CD8-positive, alpha-beta memory T cell (primary cell): ENCODE data around the gene PEX7. TPM values are rescaled to one million over a fixed set of nuclear protein-coding genes. Genes with fewer than 3 reads are reported as not detected.
"Not testable (repeated sequence)": the region's sequence is repeated elsewhere in the genome, so short reads cannot be mapped to it uniquely, and the experiment has no call there.

Experiments used
- CTCF ChIA-PET: fragments of 350-600 bp; sonication (Branson Sonifier 250); formaldehyde crosslinking; loops from one replicate; lab custom pipeline; 2021; ENCODE audit warnings: antibody characterized with exemption; lab: Charles Lee
- POLR2A ChIA-PET: fragments of 350-600 bp; sonication (Branson Sonifier 250); formaldehyde crosslinking; loops from one replicate; lab custom pipeline; 2021; ENCODE audit warnings: antibody characterized with exemption; lab: Charles Lee
- DNase-seq, 5 donors: peaks; one replicate each; pipeline versions ENCODE4 v3.0.0 to v3.0.0-alpha.2; 2020 to 2022; ENCODE audit warnings: mixed read lengths in 1 of 5
- H3K27ac ChIP-seq: one replicate; pipeline ENCODE4 v1.7.0; 2013; ENCODE audit warnings: low read depth, mild to moderate bottlenecking, low read length, moderate library complexity
- H3K27me3 ChIP-seq: 2 replicates; pipeline ENCODE4 v1.7.0; 2013; ENCODE audit warnings: low read length, mild to moderate bottlenecking; ENCODE audit not compliant: insufficient read depth, poor library complexity, severe bottlenecking
- H3K36me3 ChIP-seq: 2 replicates; pipeline ENCODE4 v1.7.0; 2013; ENCODE audit warnings: mild to moderate bottlenecking, low read length, moderate library complexity; ENCODE audit not compliant: insufficient read depth
- H3K4me1 ChIP-seq: 2 replicates; pipeline ENCODE4 v1.7.0; 2013; ENCODE audit warnings: mild to moderate bottlenecking, low read length, moderate library complexity; ENCODE audit not compliant: insufficient read depth
- H3K4me3 ChIP-seq: 2 replicates; pipeline ENCODE4 v1.7.0; 2013; ENCODE audit warnings: mild to moderate bottlenecking, low read length
- H3K9me3 ChIP-seq: 2 replicates; pipeline ENCODE4 v1.7.0; 2013; ENCODE audit warnings: mild to moderate bottlenecking, low read length
- H3K27ac Mint-ChIP-seq, 8 donors: one replicate each; pipeline ENCODE4 v1.8.0; 2020 to 2021; ENCODE audit warnings: mixed read lengths in 8 of 8, mild to moderate bottlenecking in 6 of 8, inconsistent platforms in 3 of 8, moderate library complexity in 3 of 8
- H3K27me3 Mint-ChIP-seq, 2 donors: one replicate each; pipeline ENCODE4 v1.8.0; 2020 to 2021; ENCODE audit warnings: mixed read lengths in 2 of 2, mild to moderate bottlenecking in 1 of 2, moderate library complexity in 1 of 2
- H3K36me3 Mint-ChIP-seq, 3 donors: one replicate each; pipeline ENCODE4 v1.8.0; 2020 to 2021; ENCODE audit warnings: mixed read lengths in 3 of 3, inconsistent platforms in 1 of 3, mild to moderate bottlenecking in 1 of 3
- H3K4me1 Mint-ChIP-seq, 3 donors: one replicate each; pipeline ENCODE4 v1.8.0; 2020 to 2021; ENCODE audit warnings: mixed read lengths in 3 of 3, inconsistent platforms in 1 of 3, mild to moderate bottlenecking in 1 of 3
- H3K4me3 Mint-ChIP-seq, 7 donors: one replicate each; pipeline ENCODE4 v1.8.0; 2020 to 2021; ENCODE audit warnings: mixed read lengths in 7 of 7, mild to moderate bottlenecking in 6 of 7, moderate library complexity in 4 of 7, inconsistent platforms in 2 of 7
- H3K9me3 Mint-ChIP-seq, 5 donors: one replicate each; pipeline ENCODE4 v1.8.0; 2020 to 2022; ENCODE audit warnings: mixed read lengths in 5 of 5, mild to moderate bottlenecking in 3 of 5, moderate library complexity in 2 of 5, inconsistent platforms in 1 of 5
- polyA plus RNA-seq: library from polyadenylated mRNA; unstranded; fragments of 300-500 nt; fragmentation: Illumina TruSeq; gene quantifications from one replicate; pipeline ENCODE4 v1.2.3, GENCODE V29; 2021
- total RNA-seq, 2 experiments: library from RNA; stranded (reverse); gene quantifications; one replicate each; pipeline ENCODE4 v1.2.3, GENCODE V29; 2021

The PEX7 gene
- total and polyA plus RNA-seq, 3 experiments from 2014 or later, result 4.8 to 5.5 (median 4.9) TPM

DNA sequence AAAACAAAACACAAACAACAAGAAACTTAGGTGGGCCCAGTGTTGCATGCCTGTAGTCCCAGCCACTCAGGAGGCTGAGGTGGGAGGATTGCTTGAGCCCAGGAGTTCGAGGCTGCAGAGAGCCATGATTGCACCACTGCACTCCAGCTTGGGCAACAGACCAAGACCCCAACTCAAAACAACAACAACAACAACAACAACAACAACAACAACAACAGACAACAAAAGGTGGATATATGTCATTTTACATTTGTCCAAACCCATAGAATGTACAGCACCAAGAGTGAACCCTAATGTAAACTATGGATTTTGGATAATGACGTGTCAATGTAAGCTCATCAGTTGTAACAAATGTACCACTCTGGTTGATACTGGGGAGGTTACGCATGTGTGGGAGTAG lies 127.6 kb downstream of the PEX7 start:
- H3K4me3 Mint-ChIP-seq, CTCF ChIA-PET, H3K27me3 ChIP-seq, H3K36me3 ChIP-seq, H3K9me3 Mint-ChIP-seq, H3K27ac ChIP-seq, H3K9me3 ChIP-seq, H3K4me3 ChIP-seq, DNase-seq, H3K4me1 ChIP-seq, H3K4me1 Mint-ChIP-seq, H3K27ac Mint-ChIP-seq, POLR2A ChIA-PET: not testable (repeated sequence)
- Mint-ChIP-seq H3K36me3 (peaks cover 0 to 16% (median 4%) of the 10 kb centered on the region in 3 donors), H3K27me3 (peaks cover 7 to 26% of the 10 kb centered on the region in 2 donors)

DNA sequence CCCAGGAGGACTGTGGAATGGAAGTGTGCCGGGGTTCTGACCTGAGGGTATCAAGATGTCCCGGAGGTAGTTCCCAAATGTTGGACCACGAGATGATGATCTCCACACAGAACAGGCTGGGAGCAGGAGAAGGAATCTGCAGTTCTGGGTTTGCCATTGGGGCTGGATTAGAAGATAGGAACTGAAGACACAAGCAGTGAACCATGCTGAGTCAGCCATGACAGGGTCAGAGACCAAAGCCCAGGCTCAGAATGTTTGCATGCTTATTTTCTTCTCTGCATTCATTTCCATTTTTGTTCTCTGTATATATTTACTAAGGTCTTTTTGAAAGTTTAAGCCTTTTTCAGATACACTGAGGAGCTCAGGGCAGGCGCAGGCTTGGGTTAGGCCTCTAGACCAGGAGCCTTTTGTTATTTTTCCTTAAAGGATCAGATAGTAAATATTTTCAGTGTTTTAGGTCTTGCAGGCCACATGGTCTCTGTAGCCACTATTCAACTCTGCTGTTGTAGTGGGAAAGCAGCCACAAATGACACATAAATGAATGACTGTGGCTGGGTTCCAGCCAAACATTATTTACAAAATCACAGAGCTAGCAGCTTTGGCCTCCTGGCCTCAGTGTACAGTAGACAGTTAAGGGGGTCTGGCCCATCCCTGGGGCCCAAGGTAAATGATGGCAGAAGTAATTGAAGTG lies 128.2 kb downstream of the PEX7 start:
- H3K27ac Mint-ChIP-seq, result no peak overlapping the region
- CTCF ChIA-PET, result no interaction called here
- H3K36me3 Mint-ChIP-seq, result peaks cover 0 to 16% (median 4%) of the 10 kb centered on the region in 3 donors
- H3K27ac ChIP-seq, result no peak overlapping the region
- POLR2A ChIA-PET, result no interaction called here
- H3K4me3 Mint-ChIP-seq, result no peak overlapping the region
- DNase-seq, result no peak
- no peaks in the 10 kb centered on the region for H3K4me1 ChIP-seq
- H3K9me3 ChIP-seq, result no peaks in the 10 kb centered on the region
- no peaks in the 10 kb centered on the region for H3K36me3 ChIP-seq
- H3K4me1 Mint-ChIP-seq, result no peaks in the 10 kb centered on the region
- H3K4me3 ChIP-seq, result no peak overlapping the region
- peaks cover 7 to 33% of the 10 kb centered on the region in 2 donors for H3K27me3 Mint-ChIP-seq
- no peaks in the 10 kb centered on the region for H3K27me3 ChIP-seq
- H3K9me3 Mint-ChIP-seq, result peaks cover 0 to 3% (median 2%) of the 10 kb centered on the region in 5 donors

DNA sequence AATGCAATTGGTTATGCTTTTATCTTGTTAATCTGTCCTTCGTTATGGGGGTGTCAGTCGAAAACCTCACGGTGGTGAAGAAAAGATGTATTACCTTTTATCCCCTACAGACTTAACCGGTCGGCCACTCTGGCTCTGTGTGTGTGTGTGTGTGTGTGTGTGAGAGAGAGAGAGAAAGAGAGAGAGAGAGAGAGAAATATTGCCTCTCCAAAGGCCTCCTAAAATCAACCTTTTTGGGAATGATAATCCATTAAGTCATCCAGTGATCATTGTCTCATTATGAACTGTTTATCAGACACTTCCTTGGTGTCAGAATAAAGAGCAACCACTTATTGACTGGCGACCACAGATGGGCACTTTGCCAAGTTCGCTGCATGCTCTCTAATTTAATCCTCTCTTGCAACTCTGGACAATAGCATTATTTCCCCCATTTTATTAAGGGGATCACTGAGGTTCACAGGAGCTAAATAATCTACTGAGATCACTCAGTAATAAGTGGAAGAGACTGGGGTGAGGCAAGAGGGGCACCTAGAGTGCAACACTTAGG lies 130.4 kb downstream of the PEX7 start:
- Histone ChIP-seq H3K9me3 (no peaks in the 10 kb centered on the region), H3K4me3 (no peak overlapping the region), H3K27ac (no peak overlapping the region), H3K36me3 (no peaks in the 10 kb centered on the region), H3K27me3 (no peaks in the 10 kb centered on the region), H3K4me1 (no peaks in the 10 kb centered on the region)
- POLR2A ChIA-PET, result no interaction called here
- Mint-ChIP-seq H3K27me3 (peaks cover 8 to 24% of the 10 kb centered on the region in 2 donors), H3K27ac (no peak overlapping the region), H3K36me3 (peaks cover 0 to 10% (median 3%) of the 10 kb centered on the region in 3 donors), H3K4me1 (peaks cover 0 to 5% (median 3%) of the 10 kb centered on the region in 3 donors), H3K4me3 (no peak overlapping the region), H3K9me3 (peaks cover 0 to 3% (median 2%) of the 10 kb centered on the region in 5 donors)
- no peak for DNase-seq
- CTCF ChIA-PET, result no interaction called here

DNA sequence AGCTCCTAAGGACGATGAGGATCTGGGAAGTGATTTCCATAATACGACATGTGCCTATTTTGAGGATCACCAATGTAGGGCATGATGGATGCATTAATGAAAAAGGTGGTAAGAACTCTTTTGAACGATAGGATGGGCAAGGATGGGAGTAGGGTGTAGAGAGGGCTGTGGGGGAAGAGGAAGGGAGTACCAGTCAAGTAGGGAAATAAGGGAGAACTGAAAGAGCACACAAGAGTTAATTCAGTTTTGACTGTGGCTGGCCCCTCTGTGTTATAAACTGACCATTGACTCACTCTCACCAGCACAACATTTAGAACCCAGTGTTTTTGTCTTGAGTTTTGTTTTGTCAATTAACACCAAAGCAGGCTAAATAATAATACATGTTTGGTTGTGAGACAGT lies 132.7 kb downstream of the PEX7 start:
- POLR2A ChIA-PET, result no interaction called here
- CTCF ChIA-PET, result interaction anchor here (1.6 kb wide), 1 partner anchor 14 kb away, joined by 3 read pairs; no protein-coding TSS in a partner anchor
- no peaks in the 10 kb centered on the region for H3K9me3 Mint-ChIP-seq

DNA sequence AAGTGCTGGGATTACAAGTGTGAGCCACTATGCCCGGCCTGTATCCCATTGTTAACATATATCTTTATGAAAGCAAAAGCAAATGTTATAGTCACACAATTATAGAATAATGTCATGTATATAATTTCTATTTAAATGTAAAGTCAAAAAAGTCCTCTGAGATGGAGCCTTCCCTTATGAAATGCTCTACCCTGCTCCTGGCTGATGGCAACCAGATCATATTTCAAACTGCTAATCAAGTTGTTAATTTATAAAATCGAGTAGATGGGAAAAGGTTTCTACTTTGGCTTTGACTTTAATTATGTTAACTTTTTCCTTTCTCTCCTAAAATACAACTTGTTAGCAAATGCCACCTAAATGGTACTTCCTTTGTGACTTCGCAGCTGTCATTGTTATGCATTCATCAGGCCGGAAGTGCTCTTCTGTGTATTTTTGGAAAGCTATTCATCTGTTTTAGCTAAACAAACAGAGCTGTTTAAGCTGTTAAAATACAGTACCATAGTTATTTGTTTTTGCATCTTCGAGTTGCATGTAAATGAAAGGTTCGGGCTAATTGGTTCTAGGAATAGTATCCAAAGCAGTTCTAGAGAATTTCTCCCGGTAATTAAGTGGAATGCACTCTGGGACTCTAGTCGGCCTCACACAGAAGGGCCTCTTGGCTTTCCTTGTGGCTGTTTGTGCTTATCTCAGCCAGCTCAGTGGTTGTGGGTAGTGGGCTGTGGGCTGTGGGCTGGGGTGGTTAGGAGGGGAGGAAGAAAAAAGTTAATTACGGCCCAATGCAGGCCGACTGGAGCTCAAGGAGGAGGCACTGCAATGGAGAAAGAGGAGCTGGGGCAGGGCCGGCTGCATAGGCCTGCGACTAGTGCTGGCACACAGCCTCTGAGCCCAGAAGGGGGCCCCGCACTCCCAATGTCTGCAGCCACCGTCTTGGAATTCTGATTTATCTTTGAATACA lies 134.5 kb downstream of the PEX7 start:
- H3K27me3 ChIP-seq, result no peaks in the 10 kb centered on the region
- Mint-ChIP-seq H3K4me3 (peak overlapping the region in 1 of 7 donors; percentile 69), H3K36me3 (no peaks in the 10 kb centered on the region), H3K4me1 (peaks cover 0 to 5% (median 3%) of the 10 kb centered on the region in 3 donors), H3K27me3 (peaks cover 14 to 44% of the 10 kb centered on the region in 2 donors), H3K9me3 (no peaks in the 10 kb centered on the region), H3K27ac (no peak overlapping the region)
- no peaks in the 10 kb centered on the region for H3K9me3 ChIP-seq
- CTCF ChIA-PET, result interaction anchor here (0.5 kb wide), 1 partner anchor 85 kb away, joined by 3 read pairs; no protein-coding TSS in a partner anchor
- H3K27ac ChIP-seq, result no peak overlapping the region
- POLR2A ChIA-PET, result no interaction called here
- DNase-seq, result no peak
- H3K4me1 ChIP-seq, result no peaks in the 10 kb centered on the region
- no peak overlapping the region for H3K4me3 ChIP-seq
- no peaks in the 10 kb centered on the region for H3K36me3 ChIP-seq

More for the DNA sequence above, 132.7 kb downstream of the PEX7 start:
- Histone ChIP-seq H3K36me3 (no peaks in the 10 kb centered on the region), H3K9me3 (no peaks in the 10 kb centered on the region), H3K27ac (no peak overlapping the region), H3K27me3 (no peaks in the 10 kb centered on the region), H3K4me3 (no peak overlapping the region), H3K4me1 (no peaks in the 10 kb centered on the region)
- Mint-ChIP-seq H3K4me3 (no peak overlapping the region), H3K4me1 (peaks cover 0 to 5% (median 3%) of the 10 kb centered on the region in 3 donors), H3K27ac (peak overlapping the region in 1 of 8 donors; percentile 16), H3K27me3 (peaks cover 15 to 39% of the 10 kb centered on the region in 2 donors), H3K36me3 (no peaks in the 10 kb centered on the region)
- DNase-seq, result no peak

DNA sequence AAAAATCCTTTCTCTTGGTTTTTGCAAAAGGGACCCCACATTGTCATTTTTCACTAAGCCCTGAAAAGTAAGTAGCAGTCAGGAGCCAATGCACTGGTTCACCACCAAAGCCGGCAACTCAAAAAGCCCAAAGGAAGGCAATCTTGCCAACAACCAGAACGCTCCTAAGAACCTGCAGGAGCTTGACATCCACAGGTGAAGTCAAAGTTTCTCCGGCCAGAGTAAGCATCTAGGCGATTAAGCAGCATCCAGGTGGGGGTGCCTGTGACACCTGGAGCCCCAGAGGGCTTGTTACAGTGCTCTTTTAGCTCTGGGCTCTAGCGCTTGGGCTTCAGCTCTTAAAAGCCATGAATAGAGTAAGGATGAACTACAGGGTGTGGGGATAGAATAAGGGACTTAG lies 135.8 kb downstream of the PEX7 start:
- Mint-ChIP-seq H3K4me1 (peaks cover 0 to 5% (median 3%) of the 10 kb centered on the region in 3 donors), H3K27ac (no peak overlapping the region), H3K27me3 (peaks cover 12 to 43% of the 10 kb centered on the region in 2 donors), H3K4me3 (no peak overlapping the region), H3K36me3 (no peaks in the 10 kb centered on the region), H3K9me3 (no peaks in the 10 kb centered on the region)
- ChIA-PET POLR2A (no interaction called here), CTCF (no interaction called here)
- no peaks in the 10 kb centered on the region for H3K36me3 ChIP-seq
- H3K4me3 ChIP-seq, result no peak overlapping the region
- no peaks in the 10 kb centered on the region for H3K4me1 ChIP-seq
- H3K9me3 ChIP-seq, result no peaks in the 10 kb centered on the region
- no peak for DNase-seq
- H3K27me3 ChIP-seq, result no peaks in the 10 kb centered on the region
- no peak overlapping the region for H3K27ac ChIP-seq

DNA sequence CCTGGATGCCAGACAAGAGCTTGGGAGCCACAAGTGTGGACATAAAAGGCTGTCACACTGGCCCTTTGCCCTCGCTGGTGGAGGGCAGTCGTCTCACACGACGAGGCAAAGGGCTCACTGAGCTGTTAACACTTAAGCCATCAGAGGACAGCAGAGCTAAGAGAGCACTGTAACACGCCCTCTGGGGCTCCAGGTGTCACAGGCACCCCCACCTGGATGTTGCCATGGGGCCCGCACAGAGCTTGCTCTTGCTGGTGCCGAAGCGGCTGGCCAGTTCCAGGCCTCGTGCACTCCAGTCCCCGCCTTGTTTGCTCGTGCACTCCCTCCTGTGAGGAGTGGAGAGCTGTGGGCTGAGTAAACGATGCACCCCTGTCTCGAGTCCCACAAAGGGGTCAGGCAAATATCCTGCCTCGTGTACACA lies 137.1 kb downstream of the PEX7 start:
- Histone ChIP-seq H3K27me3 (no peaks in the 10 kb centered on the region), H3K4me1 (no peaks in the 10 kb centered on the region), H3K9me3 (no peaks in the 10 kb centered on the region), H3K4me3 (no peak overlapping the region), H3K36me3 (no peaks in the 10 kb centered on the region), H3K27ac (no peak overlapping the region)
- Mint-ChIP-seq H3K36me3 (no peaks in the 10 kb centered on the region), H3K4me3 (no peak overlapping the region), H3K27me3 (peaks cover 12 to 41% of the 10 kb centered on the region in 2 donors), H3K4me1 (peaks cover 0 to 5% (median 3%) of the 10 kb centered on the region in 3 donors), H3K27ac (no peak overlapping the region), H3K9me3 (no peaks in the 10 kb centered on the region)
- no peak for DNase-seq
- CTCF ChIA-PET, result no interaction called here
- POLR2A ChIA-PET, result no interaction called here
